Stimulated activated CD4-positive, alpha-beta T cell treated with anti-CD3 and anti-CD28 coated beads, Interleukin-15, amount 100 ng/mL, for 1 hour (primary cell): Measurements from ENCODE around the gene TCHP.

Experiments
- DNase-seq, 2 donors: peaks; one replicate each; pipeline ENCODE4 v3.0.0-alpha.2; 2020; ENCODE audit warnings: low read depth in 1 of 2, low spot score in 1 of 2

Gene TCHP

DNA sequence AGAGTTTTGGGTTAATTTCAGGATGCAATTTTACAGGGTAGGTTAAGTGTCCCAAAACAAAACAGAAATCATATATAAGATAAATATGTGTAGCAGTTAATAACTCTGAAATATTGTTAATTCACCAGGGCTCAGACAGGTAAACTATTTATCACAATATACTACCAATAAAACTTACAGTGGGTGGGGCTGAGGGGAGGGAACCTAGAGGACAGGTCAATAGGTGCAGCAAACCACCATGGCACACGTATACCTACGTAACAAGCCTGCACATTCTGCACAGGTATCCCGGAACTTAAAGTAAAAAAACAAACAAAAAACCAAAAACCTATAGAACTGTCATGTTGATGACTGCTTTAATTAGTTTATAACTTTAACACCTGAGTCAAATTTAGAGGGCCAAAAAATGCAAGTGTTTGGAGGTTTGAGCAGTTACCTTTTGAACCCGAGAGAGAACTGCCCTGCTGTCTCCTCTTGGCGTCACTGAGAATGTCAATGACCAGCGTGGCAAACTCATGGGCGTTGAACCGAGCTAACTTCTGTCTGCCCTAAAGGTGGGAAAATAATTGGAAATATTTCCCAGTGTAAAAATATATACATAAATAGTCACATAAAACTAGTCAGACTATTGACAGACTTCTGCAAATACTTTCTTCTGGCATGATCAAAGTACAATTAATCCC is 59.5 kb downstream of the TCHP start:
- DNase-seq, result no peak

DNA sequence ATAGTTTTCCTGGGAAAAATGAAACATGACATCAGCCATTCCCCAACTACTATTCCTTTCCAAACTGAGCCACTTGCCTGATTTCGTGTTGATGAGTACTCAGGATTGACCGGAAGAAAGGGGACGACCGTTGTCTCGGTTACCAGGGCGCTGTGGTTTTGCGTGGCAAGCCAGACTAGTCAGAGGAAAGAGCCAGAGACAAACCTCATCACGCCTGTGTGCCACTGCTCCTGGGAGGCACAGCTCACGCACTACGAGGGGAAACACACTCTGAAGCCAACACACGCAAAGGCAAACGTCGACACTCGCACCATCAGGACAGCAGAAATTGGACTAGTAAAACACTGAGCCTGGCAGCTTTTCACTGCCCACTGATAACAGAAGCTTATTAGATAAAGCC is 61.1 kb downstream of the TCHP start:
- no peak for DNase-seq

DNA sequence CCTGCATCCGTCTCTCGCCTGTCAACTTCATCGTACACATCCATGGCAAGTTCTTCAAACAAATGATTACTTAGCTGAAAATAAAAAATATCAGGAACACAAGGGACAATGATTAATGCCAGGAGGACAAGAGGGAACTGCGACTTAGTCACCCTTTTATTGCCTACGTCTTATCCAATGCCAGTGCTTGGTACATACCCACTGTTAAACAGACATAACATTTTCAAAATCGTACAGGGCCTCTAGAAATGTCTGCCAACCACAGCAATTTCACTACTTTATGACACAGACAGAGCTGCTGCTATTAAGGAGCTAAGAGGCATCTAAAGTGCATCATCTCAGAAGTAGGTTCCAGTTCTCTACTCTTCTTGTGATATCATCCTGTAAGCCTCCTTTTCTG is 61.5 kb downstream of the TCHP start:
- DNase-seq, result no peak

DNA sequence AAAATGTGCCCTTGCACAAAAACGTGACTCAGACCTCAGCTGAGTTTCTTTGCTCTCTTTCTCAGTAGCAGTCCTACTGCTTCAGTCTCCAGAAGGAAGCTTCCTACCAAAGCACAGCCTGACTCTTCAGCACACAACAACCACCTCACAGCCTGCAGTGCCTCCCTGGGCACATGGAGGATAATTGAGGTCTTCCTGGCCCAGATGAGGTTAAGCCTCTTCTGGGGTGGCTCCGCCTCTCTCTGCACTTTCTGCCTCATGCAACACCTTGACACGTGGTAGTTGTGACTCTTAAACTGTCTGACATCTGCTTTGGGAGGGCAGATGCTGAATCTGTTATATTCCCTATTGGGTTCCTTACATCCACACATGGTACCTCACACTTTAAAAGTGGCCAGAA is 62.3 kb downstream of the TCHP start:
- DNase-seq, result no peak

DNA sequence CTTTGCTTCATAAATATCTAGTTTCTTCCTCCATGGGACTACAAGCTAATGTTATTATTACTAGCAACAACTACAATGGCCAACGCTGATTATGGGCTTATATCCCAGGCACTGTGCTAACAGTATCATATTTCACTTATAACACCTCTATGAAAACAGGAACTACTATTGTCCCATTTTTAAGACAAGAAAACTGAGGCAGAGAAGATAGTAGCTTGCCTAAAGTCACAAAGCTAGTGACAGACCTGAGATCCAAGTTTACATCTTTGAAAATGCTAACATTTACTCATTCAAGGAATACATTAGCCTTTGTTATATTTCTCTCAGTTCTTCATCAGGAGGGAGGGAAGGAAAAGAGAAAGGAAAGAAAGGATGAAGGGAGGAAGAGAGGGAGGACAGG is 63.3 kb downstream of the TCHP start:
- DNase-seq, result no peak

DNA sequence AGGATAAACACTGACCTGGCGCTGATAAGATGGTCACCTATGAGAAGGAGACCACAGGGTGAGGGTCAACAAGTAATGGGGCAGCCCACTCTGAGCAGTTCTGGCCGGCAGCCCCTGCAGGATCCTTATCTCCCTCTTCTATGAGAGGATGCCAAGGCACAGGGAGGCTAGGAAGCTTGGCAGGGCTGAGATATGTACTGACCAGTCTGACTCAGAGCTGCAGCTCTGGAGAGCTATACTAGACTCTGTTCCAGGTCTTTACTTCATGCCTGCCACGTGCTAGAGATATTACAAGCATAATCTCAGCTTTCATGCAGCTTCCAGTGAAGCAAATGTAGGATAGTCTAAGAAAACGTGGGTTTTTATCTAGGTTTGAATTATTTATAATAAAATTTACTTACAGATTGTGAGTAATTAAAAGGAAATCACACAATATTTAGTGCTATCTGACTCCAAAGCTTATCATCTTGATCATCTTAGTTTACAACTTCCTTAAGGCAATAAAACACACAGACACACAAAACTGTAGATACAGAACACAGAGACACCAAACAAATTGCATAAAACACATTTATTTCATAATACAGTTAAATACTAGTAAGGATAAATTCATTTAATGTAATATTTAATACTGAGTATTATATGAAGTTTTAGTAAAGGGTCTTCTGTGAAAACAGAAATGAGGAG is 63.8 kb downstream of the TCHP start:
- no peak for DNase-seq

DNA sequence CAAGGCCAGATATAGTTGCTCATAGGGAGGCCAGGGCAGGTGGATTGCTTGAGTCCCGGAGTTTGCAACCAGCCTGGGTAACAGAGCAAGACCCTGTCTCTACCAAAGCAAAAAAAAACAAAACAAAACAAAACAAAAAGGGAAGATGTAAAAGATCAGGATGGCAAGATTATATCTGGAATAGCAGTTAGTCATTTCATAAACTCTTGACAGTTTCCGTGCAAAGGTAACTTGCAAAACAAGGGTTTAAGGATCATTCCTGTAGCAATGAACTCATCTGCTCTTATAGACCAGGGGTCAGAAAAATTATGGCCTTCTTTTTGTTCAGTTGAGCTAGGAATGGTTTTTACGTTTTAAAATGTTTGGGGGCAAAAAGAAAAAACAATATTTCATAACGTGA is 66.5 kb downstream of the TCHP start:
- no peak for DNase-seq

DNA sequence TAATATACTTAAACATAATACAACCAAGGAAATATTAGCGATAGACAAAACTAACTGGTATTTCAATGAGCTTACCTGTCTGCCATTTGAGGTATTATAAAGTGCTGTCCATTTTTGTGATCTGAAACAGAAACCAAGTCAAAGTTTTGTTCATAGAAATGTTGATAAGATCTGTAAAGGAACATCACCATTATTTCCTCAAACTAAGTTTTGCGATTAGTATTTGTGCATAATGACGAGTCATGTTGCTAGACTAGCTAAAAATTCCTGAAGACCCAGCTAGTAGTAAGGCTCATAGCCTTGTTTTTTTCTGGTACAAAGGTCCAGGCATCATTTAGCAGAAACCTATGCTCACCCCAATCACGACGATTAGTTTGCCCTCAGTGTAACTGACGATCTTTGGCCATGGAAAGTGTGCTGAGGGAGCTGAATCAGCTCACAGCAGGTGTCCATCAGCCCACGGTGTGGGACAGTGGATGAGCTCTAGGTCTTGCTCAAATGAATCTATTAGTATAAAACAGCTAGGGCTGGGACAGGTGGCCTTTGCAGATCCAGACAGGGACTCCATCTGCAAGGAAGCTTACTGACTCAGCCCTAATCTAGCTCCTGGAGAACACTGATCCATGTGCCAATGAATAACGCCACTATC is 67.4 kb downstream of the TCHP start:
- no peak for DNase-seq
